ENCODE results near the gene ZNF91. TPM values are rescaled to one million over a fixed set of nuclear protein-coding genes. Genes with fewer than 3 reads are reported as not detected.

Gene ZNF91
- total and polyA plus RNA-seq, 4 donors, result 2.9 to 25.9 (median 14.2) TPM

DNA sequence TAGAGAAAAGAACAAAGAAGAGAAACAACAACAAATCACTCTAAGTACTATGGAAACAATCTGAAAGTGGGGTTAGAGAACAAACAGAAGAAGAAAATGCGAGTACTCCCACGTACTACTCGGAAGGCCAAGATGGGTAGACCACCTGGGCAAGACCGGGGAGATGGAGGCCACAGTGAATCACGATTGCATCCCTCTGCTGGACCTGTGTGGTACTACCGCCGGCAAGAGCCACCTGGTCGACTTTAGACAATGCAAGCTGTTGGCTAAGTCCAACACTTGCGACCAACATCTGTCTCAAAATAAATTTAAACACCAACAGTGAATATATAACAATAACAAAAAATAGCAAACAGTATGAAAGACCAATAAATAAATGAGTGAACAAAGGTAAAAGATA is 45.5 kb upstream of the ZNF91 start:
- Histone ChIP-seq H3K9ac (ENCODE audit: low read depth in 1 of 2, low read length in 2 of 2) (no peak overlapping the region), H3K27ac (ENCODE audit: low read depth in 1 of 2, low read length in 2 of 2) (no peak overlapping the region), H3K36me3 (ENCODE audit: control insufficient read depth in 4 of 4, insufficient read depth in 3 of 4, low read depth in 1 of 4, low read length in 3 of 4) (no peaks in the 10 kb centered on the region), H3K4me3 (ENCODE audit: low read depth in 1 of 3, low read length in 3 of 3) (no peak overlapping the region), H3K9me3 (ENCODE audit: control insufficient read depth in 4 of 4, low read length in 3 of 4) (peaks cover 7 to 10% (median 9%) of the 10 kb centered on the region in 4 donors), H3K27me3 (ENCODE audit: control insufficient read depth in 4 of 4, insufficient read depth in 4 of 4, low read length in 3 of 4) (no peaks in the 10 kb centered on the region), H3K4me1 (ENCODE audit: control insufficient read depth in 4 of 4, insufficient read depth in 4 of 4, low read length in 3 of 4) (no peaks in the 10 kb centered on the region)
- 73% methylated on average over 9 of the region's 9 CpGs for WGBS
- no peak for DNase-seq (ENCODE audit: low spot score)
- peak in 1 of 2 donors; percentile 18 for TF ChIP-seq RAD21 (IDR thresholded peaks at IDR 0.05)
- TF ChIP-seq, protein P1, sequence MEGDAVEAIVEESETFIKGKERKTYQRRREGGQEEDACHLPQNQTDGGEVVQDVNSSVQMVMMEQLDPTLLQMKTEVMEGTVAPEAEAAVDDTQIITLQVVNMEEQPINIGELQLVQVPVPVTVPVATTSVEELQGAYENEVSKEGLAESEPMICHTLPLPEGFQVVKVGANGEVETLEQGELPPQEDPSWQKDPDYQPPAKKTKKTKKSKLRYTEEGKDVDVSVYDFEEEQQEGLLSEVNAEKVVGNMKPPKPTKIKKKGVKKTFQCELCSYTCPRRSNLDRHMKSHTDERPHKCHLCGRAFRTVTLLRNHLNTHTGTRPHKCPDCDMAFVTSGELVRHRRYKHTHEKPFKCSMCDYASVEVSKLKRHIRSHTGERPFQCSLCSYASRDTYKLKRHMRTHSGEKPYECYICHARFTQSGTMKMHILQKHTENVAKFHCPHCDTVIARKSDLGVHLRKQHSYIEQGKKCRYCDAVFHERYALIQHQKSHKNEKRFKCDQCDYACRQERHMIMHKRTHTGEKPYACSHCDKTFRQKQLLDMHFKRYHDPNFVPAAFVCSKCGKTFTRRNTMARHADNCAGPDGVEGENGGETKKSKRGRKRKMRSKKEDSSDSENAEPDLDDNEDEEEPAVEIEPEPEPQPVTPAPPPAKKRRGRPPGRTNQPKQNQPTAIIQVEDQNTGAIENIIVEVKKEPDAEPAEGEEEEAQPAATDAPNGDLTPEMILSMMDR (IDR thresholded peaks at IDR 0.05; ENCODE audit: low read depth, low read length, missing input control), result peak; percentile 27
- TF ChIP-seq TAF1 (conservative IDR thresholded peaks at IDR 0.05), result no peak

GRCh38 chr19:23440207-23440606 is 44.9 kb upstream of the ZNF91 start:
- H3K4me1 ChIP-seq (ENCODE audit: control insufficient read depth in 4 of 4, insufficient read depth in 4 of 4, low read length in 3 of 4), result no peaks in the 10 kb centered on the region
- peaks cover 7 to 10% (median 9%) of the 10 kb centered on the region in 4 donors for H3K9me3 ChIP-seq (ENCODE audit: control insufficient read depth in 4 of 4, low read length in 3 of 4)
- no peak overlapping the region for H3K9ac ChIP-seq (ENCODE audit: low read depth in 1 of 2, low read length in 2 of 2)
- H3K36me3 ChIP-seq (ENCODE audit: control insufficient read depth in 4 of 4, insufficient read depth in 3 of 4, low read depth in 1 of 4, low read length in 3 of 4), result no peaks in the 10 kb centered on the region
- 85% methylated on average over 9 of the region's 9 CpGs for WGBS
- DNase-seq (ENCODE audit: low spot score), result no peak
- no peak overlapping the region for H3K4me3 ChIP-seq (ENCODE audit: low read depth in 1 of 3, low read length in 3 of 3)
- no peaks in the 10 kb centered on the region for H3K27me3 ChIP-seq (ENCODE audit: control insufficient read depth in 4 of 4, insufficient read depth in 4 of 4, low read length in 3 of 4)
- TF ChIP-seq TAF1 (conservative IDR thresholded peaks at IDR 0.05), result no peak
- TF ChIP-seq, protein P1 (IDR thresholded peaks at IDR 0.05; ENCODE audit: low read depth, low read length, missing input control), result peak; percentile 11
- H3K27ac ChIP-seq (ENCODE audit: low read depth in 1 of 2, low read length in 2 of 2), result no peak overlapping the region

DNA sequence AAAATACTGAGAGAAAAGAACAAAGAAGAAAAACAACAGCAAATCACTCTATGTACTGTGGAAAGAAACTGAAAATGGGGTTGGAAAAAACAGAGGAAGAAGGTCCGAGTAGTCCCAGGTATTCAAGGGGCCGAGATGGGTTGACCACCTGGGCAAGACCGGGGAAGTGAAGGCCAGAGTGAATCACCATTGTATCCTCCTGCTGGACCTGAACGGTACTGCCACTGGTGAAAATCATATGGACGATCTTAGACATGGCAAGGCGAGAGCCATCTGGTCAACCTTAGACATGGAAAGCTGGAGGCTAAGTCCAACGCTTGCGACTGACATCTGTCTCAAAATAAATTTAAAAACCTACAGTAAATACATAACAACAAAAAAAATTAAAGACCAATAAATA is 44.4 kb upstream of the ZNF91 start:
- H3K9me3 ChIP-seq (ENCODE audit: control insufficient read depth in 4 of 4, low read length in 3 of 4), result peaks cover 7 to 10% (median 9%) of the 10 kb centered on the region in 4 donors
- no peak for DNase-seq (ENCODE audit: low spot score)
- TF ChIP-seq, protein P2, sequence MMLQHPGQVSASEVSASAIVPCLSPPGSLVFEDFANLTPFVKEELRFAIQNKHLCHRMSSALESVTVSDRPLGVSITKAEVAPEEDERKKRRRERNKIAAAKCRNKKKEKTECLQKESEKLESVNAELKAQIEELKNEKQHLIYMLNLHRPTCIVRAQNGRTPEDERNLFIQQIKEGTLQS (IDR thresholded peaks at IDR 0.05), result no peak
- TF ChIP-seq REST (IDR thresholded peaks at IDR 0.05) (no peak), ZBTB33 (IDR thresholded peaks at IDR 0.05) (no peak), JUND (IDR thresholded peaks at IDR 0.05) (no peak), HNF4A (conservative IDR thresholded peaks at IDR 0.05) (no peak)
- TF ChIP-seq, protein P1 (IDR thresholded peaks at IDR 0.05; ENCODE audit: low read depth, low read length, missing input control), result peak; percentile 3

More for the DNA sequence above, 44.4 kb upstream of the ZNF91 start:
- Histone ChIP-seq H3K27ac (ENCODE audit: low read depth in 1 of 2, low read length in 2 of 2) (no peak overlapping the region), H3K4me1 (ENCODE audit: control insufficient read depth in 4 of 4, insufficient read depth in 4 of 4, low read length in 3 of 4) (no peaks in the 10 kb centered on the region), H3K9ac (ENCODE audit: low read depth in 1 of 2, low read length in 2 of 2) (no peak overlapping the region), H3K36me3 (ENCODE audit: control insufficient read depth in 4 of 4, insufficient read depth in 3 of 4, low read depth in 1 of 4, low read length in 3 of 4) (no peaks in the 10 kb centered on the region), H3K4me3 (ENCODE audit: low read depth in 1 of 3, low read length in 3 of 3) (no peak overlapping the region), H3K27me3 (ENCODE audit: control insufficient read depth in 4 of 4, insufficient read depth in 4 of 4, low read length in 3 of 4) (no peaks in the 10 kb centered on the region)
- WGBS, result 89% methylated on average over 8 of the region's 8 CpGs
